CD4-positive, alpha-beta T cell treated with Interleukin-10 for 1 hour (primary cell): ENCODE results near the gene MCMBP.

Experiments
- DNase-seq: peaks from one replicate; pipeline ENCODE4 v3.0.0-alpha.2; 2020

Gene MCMBP

DNA sequence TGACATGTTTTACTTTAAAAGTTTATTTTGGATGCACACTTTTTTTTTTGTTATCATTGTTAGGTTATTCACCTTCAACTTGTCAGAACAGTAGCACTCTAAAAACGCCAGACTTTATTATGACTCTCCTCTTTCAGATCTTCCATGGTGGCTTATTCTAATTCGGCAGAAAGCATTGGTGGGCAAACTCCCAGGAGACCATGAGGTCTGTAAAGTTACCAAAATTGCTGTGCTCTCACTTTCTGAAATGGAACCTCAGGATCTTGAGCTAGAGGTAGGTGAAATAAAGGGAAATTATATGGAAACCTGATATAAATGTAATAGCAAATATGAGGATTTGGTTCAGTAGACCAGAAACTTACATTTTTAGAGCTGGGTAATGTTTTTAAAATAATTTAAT, 91.1 kb downstream of the MCMBP start:
- DNase-seq: no peak

GRCh38 chr10:119780879-119781480, 91.7 kb downstream of the MCMBP start:
- DNase-seq: no peak
